GM15510 (cell line): ENCODE results near the gene TM4SF4.

ENCODE experiments used
- POLR2A ChIP-seq: IDR thresholded peaks from 3 replicates; pipeline ENCODE4 v1.6.1; 2011; ENCODE audit warnings: borderline replicate concordance; ENCODE audit not compliant: insufficient read length; ENCODE audit errors: extremely low read depth

Gene TM4SF4, protein sequence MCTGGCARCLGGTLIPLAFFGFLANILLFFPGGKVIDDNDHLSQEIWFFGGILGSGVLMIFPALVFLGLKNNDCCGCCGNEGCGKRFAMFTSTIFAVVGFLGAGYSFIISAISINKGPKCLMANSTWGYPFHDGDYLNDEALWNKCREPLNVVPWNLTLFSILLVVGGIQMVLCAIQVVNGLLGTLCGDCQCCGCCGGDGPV

DNA sequence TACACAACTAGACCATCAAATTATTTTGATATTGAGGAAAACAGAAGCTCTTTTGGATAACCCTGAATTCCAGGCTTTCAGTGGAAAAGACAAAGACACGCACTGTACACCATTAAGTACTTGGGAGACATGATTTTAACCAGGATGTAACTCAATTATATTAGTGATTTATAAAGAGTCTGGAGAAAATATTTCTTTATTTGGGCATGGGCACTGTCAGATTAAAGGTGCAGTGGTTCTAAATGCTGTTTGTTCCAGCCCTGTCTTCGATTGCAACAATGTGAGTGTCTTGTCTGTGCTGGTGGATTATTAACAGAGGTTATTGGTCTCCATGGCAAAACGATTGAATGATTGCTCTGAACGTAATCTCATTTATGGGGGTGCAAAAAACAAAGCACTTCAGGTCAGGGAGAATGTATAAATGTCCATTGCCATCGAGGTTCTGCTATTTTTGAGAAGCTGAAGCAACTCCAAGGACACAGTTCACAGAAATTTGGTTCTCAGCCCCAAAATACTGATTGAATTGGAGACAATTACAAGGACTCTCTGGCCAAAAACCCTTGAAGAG lies at the start of gene TM4SF4:
TM4SF4 (plus strand) TSS at position 448 of the 568 bp plus-strand sequence. CDS start 181 bp downstream, outside the sequence.
- no peak for TF ChIP-seq POLR2A

DNA sequence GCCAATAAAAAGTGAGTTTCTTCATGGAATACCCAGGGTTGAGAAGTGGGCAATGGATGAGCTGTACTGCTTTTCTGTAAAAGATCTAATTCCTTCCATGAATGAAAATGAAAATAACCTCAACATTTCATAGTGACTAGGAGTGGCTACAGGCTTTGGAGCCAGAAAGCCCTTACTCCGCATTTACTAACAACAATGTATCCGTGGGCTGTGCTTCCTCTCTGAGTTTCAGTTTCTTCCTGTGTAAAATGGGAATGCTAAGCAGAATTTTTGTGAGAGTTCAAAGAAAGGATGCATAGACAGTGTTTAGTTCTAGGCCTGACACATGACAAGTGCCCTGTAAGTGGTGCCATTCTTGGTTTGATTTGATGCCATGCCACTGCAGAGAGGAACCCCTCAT lies 49.6 kb upstream of the TM4SF4 start:
- no peak for TF ChIP-seq POLR2A

DNA sequence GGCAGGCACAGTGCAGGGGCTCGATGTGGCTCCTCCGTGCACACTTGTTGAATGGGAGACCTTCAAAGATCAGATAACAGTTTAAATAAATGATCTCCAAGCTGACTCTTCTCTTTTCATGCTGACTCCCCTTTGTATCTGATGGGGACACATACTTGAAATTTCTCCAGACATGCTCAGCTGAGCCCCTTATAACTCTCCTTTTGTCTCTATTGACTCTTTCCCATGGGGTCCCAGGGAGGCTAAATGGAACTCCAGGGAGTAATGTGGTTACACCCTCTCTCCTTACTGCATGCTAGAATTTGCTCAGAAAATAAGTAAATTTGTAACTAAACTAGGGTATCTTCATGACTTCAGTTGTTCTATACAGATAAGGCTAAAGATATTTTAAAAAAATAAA lies 48.2 kb upstream of the TM4SF4 start:
- no peak for TF ChIP-seq POLR2A

DNA sequence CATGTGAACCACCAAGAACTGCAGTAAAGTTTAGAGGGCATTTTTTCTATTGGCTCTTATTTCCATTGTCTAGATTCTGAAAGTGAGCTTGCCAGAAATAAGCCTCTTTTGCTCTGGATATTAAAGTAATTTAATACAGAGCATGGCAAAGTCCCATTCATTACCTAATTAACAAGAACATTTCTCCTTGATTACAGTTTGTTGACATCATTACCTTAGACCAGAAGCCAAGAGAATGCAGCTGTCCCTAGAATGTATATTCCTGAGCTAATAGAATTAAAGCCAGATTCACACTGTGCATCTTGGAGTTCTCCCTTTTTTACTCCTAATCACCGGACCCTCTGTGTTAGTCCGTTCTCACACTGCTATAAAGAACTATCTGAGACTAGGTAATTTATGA lies 46.4 kb upstream of the TM4SF4 start:
- TF ChIP-seq POLR2A, result no peak

DNA sequence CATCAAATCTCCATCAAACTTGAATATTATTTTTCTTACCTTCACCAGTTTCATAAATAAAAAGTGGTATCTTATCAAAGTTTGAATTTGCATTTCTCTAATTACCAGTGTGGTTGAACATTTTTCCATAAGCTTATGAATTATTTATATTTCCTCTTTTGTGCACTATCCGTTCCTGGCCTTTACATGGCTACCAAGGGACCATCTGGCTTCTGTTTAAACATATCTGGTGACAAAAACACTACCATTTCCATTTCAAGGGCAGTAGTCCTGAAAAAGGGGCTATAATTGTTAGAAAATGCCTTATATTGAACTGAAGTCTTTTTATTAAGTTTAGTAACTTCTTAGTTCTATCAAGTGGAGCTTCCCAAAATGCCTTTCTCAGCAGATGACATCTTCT lies 44.3 kb upstream of the TM4SF4 start:
- TF ChIP-seq POLR2A, result no peak

DNA sequence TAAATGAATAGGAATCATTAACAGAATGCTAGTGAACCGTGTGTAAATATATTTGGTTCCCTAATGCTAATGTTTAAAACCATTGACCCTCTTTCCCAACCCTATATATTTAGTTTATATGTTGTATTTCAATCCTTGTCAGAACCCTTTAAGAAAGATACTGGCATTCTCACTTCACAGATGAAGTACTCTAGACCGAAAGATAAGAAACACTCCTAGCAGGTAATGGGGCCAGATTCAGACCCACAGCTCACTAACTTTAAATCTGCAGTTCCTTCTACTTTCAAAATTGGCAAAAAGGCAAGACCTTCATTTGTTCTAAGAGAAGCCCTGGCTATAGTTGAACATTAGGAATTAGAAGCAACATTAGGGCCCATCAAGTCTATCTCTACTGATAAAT lies 42.3 kb upstream of the TM4SF4 start:
- no peak for TF ChIP-seq POLR2A

DNA sequence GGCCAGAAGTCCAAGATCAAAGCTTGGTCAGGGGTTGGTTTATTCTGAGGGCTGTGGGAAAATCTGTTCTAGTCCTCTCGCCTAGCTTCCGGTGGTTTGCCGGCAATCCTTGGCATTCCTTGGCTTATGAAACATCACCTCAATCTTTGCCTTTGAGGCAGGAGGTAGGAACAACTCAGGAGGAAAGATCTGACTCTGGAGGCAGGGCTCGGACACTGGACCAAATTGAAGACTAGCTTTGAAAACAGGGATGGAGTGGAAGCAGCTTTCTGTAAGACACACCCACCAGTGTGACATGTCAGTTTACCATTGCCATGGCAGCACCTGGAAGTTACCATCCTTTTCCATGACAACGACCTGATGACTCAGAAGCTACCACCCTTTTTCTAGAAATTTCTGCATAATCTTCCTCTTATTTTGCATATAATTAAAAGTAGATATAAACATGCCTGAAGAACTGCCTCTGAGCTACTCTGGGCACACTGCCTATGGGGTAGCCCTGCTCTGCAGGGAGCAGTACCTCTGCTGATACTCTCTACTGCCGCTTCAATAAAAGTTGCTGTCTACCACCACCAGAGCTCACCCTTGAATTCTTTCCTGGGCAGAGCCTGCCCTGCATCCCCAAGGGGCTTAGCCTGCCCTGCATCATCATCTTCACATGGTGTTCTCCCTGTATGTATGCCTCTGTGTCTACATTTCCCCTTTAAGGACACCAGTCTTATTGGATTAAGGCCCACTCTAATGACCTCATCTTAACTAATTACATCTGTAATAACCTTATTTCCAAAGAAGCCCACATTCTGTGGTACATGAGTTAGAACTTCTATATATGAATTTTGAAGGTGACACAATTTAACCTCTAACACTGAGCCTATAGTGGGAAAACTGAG lies 38.3 kb upstream of the TM4SF4 start:
- no peak for TF ChIP-seq POLR2A

DNA sequence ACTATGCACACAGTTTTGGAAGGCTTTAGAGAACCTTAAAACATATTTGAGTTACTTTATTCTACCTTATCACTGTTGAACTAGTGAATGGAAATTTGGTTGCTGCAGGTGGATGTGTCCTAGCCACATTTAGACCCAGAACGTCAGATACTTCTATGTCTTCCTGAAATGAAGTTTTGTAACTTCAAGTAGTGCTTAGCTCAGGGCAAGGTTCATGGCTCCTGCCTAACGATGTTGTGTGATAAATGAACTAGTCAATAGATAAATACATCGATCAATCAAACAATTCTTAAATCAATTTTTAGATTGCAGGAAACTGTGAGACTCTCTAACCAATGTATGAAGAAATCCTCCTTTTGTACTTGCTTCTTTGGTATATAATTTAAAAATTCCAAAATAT lies 37.2 kb upstream of the TM4SF4 start:
- no peak for TF ChIP-seq POLR2A

DNA sequence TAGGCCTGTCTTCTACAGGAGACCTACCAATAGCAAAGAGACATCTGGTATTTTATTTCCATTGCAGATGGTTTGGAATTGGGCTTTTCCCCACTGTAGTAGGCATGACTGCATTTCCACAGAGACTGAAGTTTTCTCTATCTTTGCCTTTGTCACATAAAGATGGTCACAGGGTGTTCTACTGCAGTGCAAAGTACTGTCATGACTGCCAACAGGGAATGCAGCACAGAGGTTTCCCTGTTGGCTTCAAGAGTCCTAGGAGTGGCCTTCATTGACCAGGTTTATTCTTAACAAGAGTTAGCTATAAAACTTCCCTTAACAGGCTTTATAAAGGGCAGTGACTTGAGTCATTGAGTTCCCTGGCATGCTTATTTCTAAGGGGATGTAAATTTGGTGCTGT lies 36.8 kb upstream of the TM4SF4 start:
- no peak for TF ChIP-seq POLR2A

DNA sequence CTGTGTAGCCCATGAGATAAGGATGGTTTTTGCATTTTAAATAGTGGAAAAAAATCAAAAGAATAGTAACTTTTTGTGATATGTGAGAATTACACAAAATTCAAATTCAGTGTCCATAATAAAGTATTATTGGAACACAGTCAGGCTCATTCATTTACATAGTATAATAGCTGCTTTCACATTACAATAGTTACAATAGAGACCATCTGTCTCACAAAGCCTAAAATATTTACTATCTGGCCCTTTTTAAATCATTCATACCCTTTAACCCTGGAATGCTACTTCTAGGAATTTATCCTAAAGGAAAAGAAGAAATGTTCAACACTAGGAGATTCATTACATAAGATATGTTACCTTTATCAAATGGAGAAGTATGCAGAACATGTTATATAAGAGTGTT lies 35.5 kb upstream of the TM4SF4 start:
- TF ChIP-seq POLR2A, result no peak

DNA sequence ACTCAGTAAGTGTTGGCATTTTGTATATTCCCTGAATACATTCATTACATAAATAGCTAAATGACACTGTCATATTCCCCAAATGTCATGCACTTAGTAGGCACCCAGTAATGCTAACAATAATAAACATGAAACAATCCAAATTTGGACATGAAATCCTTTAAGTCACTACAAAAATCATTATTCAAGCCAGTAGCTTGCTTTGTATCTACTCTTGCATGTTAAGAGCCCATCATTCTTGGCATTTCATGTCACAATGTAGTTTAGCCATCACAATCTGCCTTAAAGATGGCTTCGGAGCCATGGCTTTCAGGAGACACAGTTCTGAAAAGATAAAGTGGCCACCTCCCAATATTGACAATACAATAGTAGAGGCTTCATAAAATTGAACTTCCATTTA lies 32.9 kb upstream of the TM4SF4 start:
- TF ChIP-seq POLR2A, result no peak

DNA sequence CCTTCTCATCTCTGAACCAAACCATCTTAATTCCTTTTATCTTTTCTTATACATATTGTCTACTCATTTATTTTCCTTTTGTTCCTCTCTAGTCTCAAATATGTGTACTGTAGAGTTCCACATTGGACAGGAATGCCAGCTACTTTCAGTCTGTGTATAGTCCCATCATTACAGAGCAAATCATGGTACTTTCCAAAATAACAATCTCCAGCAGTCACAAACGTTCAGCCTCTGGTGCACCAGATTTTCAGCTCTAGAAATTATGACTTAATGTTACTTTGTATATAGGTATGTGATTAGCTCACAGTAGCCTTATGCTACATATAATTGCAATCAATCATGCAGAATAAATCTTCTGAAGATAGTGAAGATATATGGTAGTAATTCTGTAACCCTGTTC lies 32.5 kb upstream of the TM4SF4 start:
- TF ChIP-seq POLR2A, result no peak

DNA sequence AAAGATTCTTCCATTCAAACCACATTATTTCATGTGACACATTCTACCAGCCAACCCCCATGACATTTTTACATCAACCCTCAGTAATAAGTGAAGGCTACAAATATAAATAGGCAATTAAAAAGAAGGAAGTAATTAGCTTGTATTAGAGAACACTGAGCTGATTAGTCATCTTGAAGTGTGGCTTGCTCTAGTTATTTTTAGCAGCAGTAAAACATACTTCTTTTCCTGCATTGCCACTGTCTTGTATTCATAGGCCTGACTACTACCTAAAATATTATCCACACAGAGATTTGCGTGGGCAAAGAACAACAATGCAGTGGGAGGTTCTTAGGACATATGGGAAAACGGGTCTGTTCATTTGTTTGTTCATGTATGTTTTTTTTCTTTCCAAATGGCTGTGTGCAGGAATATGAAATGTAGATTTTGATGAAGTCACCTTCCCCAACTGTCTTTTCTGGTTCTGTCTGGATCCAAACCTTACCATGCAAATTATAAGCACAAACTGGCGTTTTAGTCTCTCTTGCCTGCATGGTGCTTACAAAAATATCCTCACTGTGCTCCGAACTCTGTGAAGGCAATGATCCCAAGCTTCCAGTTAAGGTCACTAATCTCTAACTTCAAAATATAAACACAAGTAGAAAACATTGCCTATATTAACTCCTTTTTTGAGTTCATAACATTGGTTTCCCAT lies 31.5 kb upstream of the TM4SF4 start:
- TF ChIP-seq POLR2A, result no peak

DNA sequence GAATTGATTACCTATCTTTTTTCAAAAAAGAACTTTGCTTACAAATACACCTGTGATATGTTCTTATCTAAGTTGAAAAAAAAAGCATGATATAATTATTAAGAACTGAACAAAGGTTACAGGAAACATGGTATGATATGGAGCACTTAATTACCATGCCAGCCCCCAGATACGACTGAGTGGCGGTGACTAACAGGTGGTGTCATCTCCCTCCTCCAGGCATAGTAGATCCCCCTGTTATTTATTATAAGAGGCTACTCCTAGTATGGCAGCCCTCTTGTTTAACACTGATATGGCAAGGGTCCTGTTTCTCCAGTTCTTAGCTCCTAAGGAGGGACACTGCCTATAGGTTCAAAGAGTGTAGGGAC lies 31.0 kb upstream of the TM4SF4 start:
- no peak for TF ChIP-seq POLR2A

DNA sequence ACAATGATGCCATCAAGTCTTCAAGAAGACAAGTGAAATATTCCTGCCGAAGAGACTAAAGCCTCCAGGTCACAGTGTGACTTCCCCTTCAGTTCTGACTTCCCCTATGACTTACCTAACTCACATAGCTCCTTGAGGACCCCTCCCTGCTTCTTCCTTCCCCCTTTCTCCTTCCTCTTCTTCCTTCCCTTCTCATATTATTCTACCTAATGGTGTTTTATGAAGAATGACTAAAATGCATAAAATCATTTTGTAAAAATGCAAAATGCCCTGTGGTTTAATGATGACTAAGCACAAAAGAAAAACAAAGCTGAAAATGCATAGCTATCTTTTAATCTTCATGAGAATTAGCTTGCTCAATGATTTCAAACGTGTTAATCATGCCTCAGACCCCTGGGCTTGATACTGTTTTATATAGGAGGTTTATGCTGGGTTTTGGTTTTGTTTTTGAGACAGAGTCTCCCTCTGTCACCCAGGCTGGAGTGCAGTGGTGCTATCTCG lies 26.1 kb upstream of the TM4SF4 start:
- no peak for TF ChIP-seq POLR2A
